NCI-H2107 treated with DMSO at 0.1 percent for 48 hours (cell line): ENCODE results near the gene STAB2.

Experiments
- DNase-seq: peaks from one replicate; lab custom pipeline; 2025; ENCODE audit not compliant: unreplicated experiment; lab: John Stamatoyannopoulos, UW

The STAB2 gene

GRCh38 chr12:103690426-103690825 is 103.4 kb downstream of the STAB2 start:
- no peak for DNase-seq

GRCh38 chr12:103691063-103691462 is 104.0 kb downstream of the STAB2 start:
- no peak for DNase-seq

DNA sequence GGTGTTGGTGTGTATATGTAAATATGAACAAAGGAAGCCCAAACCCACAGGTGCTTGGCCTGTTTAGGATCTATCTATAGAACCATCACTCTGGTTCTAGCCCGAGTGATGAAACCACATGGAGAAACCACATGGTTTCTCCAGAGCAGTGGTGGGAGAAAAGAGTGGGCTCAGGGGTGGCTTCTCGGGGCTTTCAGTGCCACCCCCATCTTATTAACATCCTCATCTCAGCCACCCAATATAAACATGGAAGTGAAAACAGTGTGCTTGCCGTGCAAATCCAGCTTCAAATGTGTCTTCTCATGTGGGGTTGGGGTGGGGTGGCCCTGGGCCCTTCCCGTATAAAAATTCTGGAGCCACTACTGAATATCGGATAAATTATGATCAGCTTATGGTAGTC is 109.0 kb downstream of the STAB2 start:
- DNase-seq: no peak

DNA sequence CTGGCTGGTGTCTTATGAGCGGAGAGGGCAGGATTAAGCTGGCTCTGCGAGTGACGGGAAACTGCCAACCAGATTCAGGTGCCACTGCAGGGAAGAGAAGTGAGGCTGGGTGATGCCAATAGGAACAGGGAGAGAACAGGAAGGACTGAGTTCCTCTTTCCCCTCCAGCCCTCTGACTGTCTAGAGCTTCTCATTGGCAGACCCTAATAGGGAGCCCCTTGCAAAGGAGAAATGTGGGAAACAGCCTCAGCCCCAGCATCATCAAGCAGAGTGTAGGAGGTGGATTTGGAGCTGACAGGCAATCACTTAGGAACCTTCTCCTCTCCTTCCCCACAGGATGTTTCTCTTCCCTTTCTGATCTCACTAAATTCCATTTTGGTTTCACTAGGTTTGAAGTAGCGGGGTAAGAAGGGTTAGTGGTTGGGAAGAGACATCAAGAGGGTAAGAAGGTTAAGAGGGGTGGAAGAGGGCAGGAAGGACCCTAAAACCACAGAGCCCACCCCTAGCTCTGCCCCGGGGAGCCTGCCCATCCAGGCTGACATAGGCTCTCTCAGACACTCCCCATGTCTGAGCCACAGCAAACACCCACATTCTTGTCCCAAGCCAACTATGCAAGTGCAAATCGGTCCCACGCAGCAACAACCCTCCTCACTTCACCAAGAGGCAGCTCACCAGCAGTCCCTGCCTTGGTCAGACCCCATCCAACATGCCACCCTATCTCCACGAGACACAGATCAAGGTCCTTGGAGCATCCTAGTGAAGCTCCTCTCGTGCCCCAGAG is 111.1 kb downstream of the STAB2 start:
- DNase-seq: no peak

DNA sequence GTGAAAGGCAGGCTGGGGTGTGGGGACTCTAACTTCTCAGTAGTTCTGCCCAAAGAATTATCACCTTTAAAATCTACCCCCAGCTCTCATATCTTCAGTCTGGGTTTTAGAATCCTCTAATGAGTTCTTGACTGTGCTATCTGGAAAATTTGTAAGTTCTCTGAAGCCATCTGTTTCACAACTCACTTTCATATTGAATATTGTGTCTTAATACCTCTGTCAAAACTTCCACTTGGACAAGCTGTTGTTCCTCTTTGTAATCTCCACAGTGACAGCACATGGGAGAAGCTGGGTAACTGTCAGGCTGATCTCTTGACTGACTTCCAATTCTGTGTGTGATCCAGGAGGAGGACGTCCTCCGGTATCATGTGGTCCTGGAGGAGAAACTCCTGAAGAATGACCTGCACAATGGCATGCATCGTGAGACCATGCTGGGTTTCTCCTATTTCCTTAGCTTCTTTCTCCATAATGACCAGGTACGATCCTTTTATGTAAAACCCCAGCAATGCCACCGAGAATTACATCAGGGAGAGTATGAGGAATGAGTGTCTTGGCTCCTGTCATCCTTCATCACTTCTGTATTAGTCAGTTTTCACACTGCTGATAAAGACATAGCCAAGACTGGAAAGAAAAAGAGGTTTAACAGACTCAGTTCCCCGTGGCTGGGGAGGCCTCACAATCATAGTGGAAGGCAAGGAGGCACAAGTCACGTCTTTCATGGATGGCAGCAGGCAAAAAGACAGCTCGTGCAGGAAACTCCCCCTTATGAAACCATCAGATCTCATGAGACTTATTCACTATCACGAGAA is 111.9 kb downstream of the STAB2 start:
- DNase-seq: no peak

DNA sequence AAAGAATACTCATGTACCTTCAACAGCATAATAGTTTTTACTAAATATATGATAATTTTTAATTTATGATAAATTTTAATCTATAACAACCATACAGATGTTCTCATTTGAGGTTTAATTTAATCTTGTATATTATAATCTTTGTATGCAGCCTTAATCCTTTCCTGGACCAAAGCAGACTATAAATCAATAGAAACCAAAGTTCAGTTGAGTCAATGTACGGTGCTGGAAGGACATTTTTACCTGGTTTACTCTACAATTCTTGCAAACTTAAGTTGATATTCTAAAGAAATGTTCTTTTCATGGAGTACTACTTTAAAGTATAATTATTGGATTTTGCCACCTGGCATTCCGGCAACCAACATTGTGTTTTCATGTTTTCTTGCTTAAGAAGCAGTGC is 118.0 kb downstream of the STAB2 start:
- no peak for DNase-seq

- DNase-seq: no peak
These were observed 118.9 kb downstream of the STAB2 start for GRCh38 chr12:103705927-103706326.

- DNase-seq: no peak
These were observed 120.4 kb downstream of the STAB2 start for GRCh38 chr12:103707446-103707845.

DNA sequence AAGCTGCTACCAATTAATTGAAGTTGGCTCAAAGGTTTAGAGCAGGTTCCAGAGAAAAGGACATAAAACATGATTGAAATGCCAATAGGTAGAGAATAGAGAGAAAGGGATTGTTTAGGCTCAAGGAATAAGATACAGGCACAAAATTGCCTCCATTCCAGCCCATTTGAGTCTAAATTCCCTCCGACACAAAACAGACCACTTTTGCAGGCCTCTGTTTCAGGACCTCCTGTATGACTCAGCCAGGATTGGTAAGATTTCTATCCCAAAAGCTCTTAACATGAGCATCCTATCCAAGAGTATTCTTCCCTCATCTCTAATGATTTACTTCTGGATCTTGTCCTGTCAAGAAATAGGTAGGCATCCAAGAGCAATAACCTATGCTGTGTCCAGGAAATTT is 123.5 kb downstream of the STAB2 start:
- DNase-seq: no peak

DNA sequence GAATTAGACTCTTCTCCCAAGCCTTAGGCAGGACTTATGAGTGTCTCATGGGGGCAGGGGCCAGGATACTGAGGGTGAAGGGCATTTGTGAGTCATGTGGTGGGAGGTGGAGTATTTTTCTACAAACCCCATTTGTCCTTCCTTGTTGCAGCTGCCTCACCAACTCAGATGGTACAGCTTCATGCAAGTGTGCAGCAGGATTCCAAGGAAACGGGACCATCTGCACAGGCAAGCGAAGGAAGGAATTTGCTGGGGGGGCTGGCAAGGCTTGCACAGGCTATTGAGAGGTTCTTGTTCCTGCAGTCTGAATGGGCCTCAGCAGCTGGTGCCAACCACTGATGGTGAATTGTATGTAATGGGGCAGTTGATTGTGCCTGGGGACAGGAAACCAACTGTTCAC is 125.1 kb downstream of the STAB2 start:
- no peak for DNase-seq

- no peak for DNase-seq
These were observed 128.4 kb downstream of the STAB2 start for GRCh38 chr12:103715494-103715893.

- no peak for DNase-seq
These were observed 129.6 kb downstream of the STAB2 start for GRCh38 chr12:103716517-103717196.

- DNase-seq: no peak
These were observed 138.3 kb downstream of the STAB2 start for GRCh38 chr12:103725398-103725797.

GRCh38 chr12:103727638-103728037 is 140.6 kb downstream of the STAB2 start:
- DNase-seq: no peak

- DNase-seq: no peak
These were observed 141.2 kb downstream of the STAB2 start for GRCh38 chr12:103728323-103728722.

DNA sequence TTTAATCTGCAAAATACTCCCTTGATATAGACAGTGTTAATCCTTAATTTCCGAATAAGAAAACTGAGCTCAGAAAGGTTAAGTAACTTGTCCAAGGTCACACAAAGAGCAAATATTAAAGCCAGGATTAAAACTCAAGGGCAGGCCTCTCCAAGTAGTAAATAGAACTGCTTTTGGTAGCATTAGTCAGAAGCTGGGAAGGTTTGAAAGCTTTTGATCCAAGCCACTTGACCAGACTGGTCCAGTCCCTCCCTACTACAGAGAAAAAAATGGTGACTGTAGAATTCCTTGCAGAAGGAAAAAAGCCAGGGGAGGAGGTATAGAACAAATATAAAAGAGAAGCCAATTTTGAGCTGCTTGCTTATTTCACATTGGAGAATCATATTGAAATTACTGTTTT is 142.4 kb downstream of the STAB2 start:
- no peak for DNase-seq

DNA sequence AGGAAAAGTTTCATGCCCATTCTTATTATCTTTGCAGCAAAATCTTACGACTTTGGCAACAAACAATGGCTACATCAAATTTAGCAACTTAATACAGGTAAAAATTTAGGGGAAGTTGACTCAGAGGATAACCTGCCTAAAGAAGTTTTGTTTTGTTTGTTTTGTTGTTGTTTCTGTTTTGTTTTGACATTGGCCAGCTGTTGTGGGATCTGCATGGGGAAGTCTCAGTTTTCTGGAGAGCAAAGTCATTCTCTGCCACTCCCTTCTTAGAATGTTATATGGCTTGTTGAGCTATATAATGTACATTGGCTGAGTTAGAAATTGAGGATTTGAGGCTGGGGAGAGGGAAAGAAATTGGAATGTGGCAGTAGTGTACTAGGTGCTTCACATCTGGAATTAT is 144.5 kb downstream of the STAB2 start:
- DNase-seq: no peak

GRCh38 chr12:103734863-103735262 is 147.8 kb downstream of the STAB2 start:
- DNase-seq: no peak

- no peak for DNase-seq
These were observed 148.2 kb downstream of the STAB2 start for GRCh38 chr12:103735291-103735690.

DNA sequence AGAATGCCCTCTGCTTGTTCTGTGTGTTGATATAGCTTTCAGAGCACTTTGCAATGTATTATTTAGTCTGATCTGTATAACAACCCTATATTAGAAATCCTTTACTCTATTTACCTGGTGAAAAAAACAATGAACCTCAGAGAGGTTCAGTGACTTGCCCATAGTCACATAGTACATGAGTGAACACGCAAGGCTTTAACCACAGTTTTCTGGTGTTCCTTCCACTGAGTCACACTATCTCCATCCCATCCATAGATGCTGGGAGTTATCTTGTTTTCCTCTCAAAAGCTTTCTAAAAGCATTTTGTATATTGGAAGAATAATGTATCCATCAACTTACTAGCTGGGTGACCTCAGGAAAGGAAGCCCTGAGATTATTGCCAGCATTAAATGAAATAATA is 149.5 kb downstream of the STAB2 start:
- no peak for DNase-seq

GRCh38 chr12:103737881-103738280 is 150.8 kb downstream of the STAB2 start:
- no peak for DNase-seq
